ENCODE measurements around the gene B3GALNT2. TPM values are rescaled to one million over a fixed set of nuclear protein-coding genes. Genes with fewer than 3 reads are reported as not detected.

The B3GALNT2 gene
- total RNA-seq, 4 donors from 2014 or later: 38.3 to 56.9 (median 43.8) TPM

DNA sequence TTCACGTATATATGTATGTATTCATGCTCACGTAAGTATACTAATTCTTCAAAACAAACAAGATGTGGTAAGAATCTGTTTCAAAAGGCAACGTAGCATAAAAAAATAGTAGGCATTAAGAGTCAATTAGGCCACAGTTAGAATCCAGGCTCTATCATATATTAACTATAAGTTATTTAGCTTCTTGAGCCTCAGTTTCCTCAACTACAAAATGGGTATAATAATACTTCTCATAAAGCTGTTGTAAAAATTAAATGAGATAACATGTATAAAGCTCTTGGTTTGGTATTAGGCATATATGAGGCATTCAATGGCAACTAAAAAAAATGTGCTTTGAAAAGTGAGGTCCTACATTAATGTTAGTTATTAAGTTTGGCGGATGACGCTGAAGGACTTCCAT, 9.2 kb downstream of the B3GALNT2 start:
- intact Hi-C loops (cut with DNase I): no loop called here
- TF ChIP-seq, protein P1, sequence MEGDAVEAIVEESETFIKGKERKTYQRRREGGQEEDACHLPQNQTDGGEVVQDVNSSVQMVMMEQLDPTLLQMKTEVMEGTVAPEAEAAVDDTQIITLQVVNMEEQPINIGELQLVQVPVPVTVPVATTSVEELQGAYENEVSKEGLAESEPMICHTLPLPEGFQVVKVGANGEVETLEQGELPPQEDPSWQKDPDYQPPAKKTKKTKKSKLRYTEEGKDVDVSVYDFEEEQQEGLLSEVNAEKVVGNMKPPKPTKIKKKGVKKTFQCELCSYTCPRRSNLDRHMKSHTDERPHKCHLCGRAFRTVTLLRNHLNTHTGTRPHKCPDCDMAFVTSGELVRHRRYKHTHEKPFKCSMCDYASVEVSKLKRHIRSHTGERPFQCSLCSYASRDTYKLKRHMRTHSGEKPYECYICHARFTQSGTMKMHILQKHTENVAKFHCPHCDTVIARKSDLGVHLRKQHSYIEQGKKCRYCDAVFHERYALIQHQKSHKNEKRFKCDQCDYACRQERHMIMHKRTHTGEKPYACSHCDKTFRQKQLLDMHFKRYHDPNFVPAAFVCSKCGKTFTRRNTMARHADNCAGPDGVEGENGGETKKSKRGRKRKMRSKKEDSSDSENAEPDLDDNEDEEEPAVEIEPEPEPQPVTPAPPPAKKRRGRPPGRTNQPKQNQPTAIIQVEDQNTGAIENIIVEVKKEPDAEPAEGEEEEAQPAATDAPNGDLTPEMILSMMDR (IDR thresholded peaks at IDR 0.05): no peak
- no peak for TF ChIP-seq POLR2A (IDR thresholded peaks at IDR 0.05)
- Histone ChIP-seq H3K4me1 (peaks cover 0 to under 1% of the 10 kb centered on the region in 2 donors), H3K27me3 (no peaks in the 10 kb centered on the region), H3K4me3 (replicated peaks in 1 of 3) (no peak overlapping the region), H3K27ac (no peak overlapping the region), H3K9me3 (no peaks in the 10 kb centered on the region), H3K36me3 (peaks cover 7 to 9% of the 10 kb centered on the region in 2 donors)
- 96 to 97% methylated on average over 5 of the region's 5 CpGs for WGBS, 2 donors
- no peak for DNase-seq

DNA sequence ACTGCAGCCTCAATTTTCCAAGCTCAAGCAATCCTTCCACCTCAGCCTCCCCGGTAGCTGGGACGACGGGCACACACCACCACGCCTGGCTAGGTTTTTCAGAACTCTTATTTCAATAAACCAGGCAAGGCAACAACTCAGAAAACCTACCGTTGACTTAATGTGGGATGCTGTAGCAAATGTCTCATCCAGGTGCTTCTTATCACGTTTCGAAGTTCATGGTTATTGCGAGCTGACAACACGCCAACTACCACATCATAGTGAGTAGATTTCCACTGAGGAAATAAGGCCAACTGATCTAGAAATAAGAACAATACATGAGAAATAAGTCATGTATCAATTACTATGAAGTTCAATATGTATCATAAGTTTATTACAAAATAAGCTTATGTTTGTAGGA, 9.7 kb downstream of the B3GALNT2 start:
- no peak for DNase-seq
- H3K27me3 ChIP-seq: no peaks in the 10 kb centered on the region
- H3K36me3 ChIP-seq: peaks cover 7 to 9% of the 10 kb centered on the region in 2 donors
- no peak overlapping the region for H3K4me3 ChIP-seq (replicated peaks in 1 of 3)
- intact Hi-C loops (cut with DNase I): no loop called here
- H3K4me1 ChIP-seq: peaks cover 3 to 4% of the 10 kb centered on the region in 2 donors
- H3K9me3 ChIP-seq: no peaks in the 10 kb centered on the region
- H3K27ac ChIP-seq: no peak overlapping the region
- 96 to 97% methylated on average over 9 of the region's 9 CpGs for WGBS, 2 donors
- TF ChIP-seq, protein P1 (IDR thresholded peaks at IDR 0.05): no peak
- no peak for TF ChIP-seq POLR2A (IDR thresholded peaks at IDR 0.05)

DNA sequence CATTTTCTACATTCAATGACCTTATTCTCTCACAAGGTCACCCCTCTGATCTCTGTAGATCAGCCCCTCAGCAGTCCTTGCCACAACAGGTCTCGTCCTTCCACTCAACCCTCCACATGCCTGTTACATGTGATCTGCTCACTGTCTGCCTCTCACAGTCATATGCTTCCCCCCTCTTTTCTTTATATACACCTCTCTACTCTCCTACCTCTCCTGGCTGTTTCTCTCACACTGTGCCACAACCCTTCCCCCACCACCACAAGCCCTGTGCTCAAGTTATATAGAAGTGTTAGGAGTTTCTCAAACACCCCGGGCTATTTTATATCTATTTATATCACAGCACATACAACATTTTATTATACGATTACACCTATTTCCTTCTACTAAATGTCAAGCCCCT, 12.6 kb downstream of the B3GALNT2 start:
- H3K36me3 ChIP-seq: peaks cover 7 to 9% of the 10 kb centered on the region in 2 donors

DNA sequence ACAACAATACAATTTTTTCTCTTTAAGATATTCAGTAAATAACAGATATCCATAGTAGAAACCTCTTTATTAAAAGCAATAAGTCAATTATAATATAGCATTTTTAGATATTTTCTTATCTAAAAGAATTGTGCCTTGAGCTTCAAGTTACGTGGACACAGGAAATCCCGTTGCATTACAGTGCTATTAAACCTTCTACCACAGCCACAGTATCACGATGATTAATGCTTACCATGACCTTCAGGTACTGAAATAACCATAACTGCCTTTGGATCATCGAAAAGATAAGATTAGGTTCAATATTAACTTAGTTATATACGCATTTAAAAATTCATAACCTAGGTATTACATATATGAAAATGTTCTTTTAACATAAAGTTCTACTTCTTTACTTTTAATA, 17.9 kb downstream of the B3GALNT2 start:
- 75 to 83% methylated on average over 5 of the region's 5 CpGs for WGBS, 2 donors
- DNase-seq: no peak
- Histone ChIP-seq H3K9me3 (no peaks in the 10 kb centered on the region), H3K27me3 (no peaks in the 10 kb centered on the region), H3K36me3 (peaks cover 0 to 6% of the 10 kb centered on the region in 2 donors), H3K27ac (no peak overlapping the region), H3K4me3 (replicated peaks in 1 of 3) (no peak overlapping the region), H3K4me1 (peaks cover 3 to 4% of the 10 kb centered on the region in 2 donors)
- no peak for TF ChIP-seq POLR2A (IDR thresholded peaks at IDR 0.05)
- TF ChIP-seq, protein P1 (IDR thresholded peaks at IDR 0.05): no peak
- intact Hi-C loops (cut with DNase I): no loop called here

More for the DNA sequence above, 12.6 kb downstream of the B3GALNT2 start:
- 94 to 97% methylated on average over 3 of the region's 3 CpGs for WGBS, 2 donors
- TF ChIP-seq, protein P1 (IDR thresholded peaks at IDR 0.05): no peak
- TF ChIP-seq POLR2A (IDR thresholded peaks at IDR 0.05): no peak
- H3K4me3 ChIP-seq (replicated peaks in 1 of 3): no peak overlapping the region
- intact Hi-C loops (cut with DNase I): no loop called here
- no peaks in the 10 kb centered on the region for H3K27me3 ChIP-seq
- no peaks in the 10 kb centered on the region for H3K9me3 ChIP-seq
- H3K27ac ChIP-seq: no peak overlapping the region
- DNase-seq: no peak
- peaks cover 3 to 4% of the 10 kb centered on the region in 2 donors for H3K4me1 ChIP-seq

DNA sequence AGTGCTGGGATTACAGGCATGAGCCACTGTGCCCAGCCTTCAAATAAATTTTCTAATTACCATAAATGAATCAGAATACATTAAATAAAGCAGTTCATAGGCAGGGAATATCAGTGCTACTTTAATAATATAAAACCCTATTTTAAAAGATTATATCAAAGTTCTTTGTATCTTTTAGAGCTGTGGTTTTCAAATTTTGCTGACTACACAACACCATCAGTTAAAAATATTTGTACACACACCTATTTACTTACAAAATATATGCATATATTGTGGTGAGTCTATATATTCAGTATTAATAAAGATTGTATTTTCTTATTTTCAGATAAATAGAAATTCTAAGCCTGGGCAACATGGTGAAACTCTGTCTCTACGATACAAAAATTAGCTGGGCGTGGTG, 18.7 kb downstream of the B3GALNT2 start:
- Histone ChIP-seq H3K27me3 (no peaks in the 10 kb centered on the region), H3K36me3 (peaks cover 0 to 6% of the 10 kb centered on the region in 2 donors), H3K27ac (no peak overlapping the region), H3K9me3 (no peaks in the 10 kb centered on the region), H3K4me3 (replicated peaks in 1 of 3) (no peak overlapping the region), H3K4me1 (peaks cover 3 to 4% of the 10 kb centered on the region in 2 donors)
- WGBS, 2 donors: 95 to 97% methylated on average over 2 of the region's 2 CpGs
- no peak for TF ChIP-seq POLR2A (IDR thresholded peaks at IDR 0.05)
- TF ChIP-seq, protein P1 (IDR thresholded peaks at IDR 0.05): no peak
- intact Hi-C loops (cut with DNase I): no loop called here
- no peak for DNase-seq
